Thyroid gland (tissue), 4 donors: ENCODE results near the gene LCE1A. TPM values are rescaled to one million over a fixed set of nuclear protein-coding genes. Genes with fewer than 3 reads are reported as not detected.

ENCODE experiments used
- DNase-seq, 2 donors: peaks; one replicate each; pipeline ENCODE4 v3.0.0-alpha.2; 2019
- H3K27ac ChIP-seq, 3 donors: fragments of 200-600 bp; sonication (generic); 1 replicate in 2 of 3; 2 replicates in 1 of 3; pipeline ENCODE4 v1.5.1; 2016 to 2019; ENCODE audit warnings: mild to moderate bottlenecking in 1 of 3, moderate library complexity in 1 of 3
- H3K27me3 ChIP-seq: fragments of 200-600 bp; sonication (generic); one replicate; pipeline ENCODE4 v1.5.1; 2019
- H3K36me3 ChIP-seq, 2 donors: fragments of 200-600 bp; sonication (generic); one replicate each; pipeline ENCODE4 v1.5.1; 2016 to 2019
- H3K4me1 ChIP-seq, 2 donors: fragments of 200-600 bp; sonication (generic); one replicate each; pipeline ENCODE4 v1.5.1; 2017 to 2019
- H3K4me3 ChIP-seq, 3 donors: fragments of 200-600 bp; sonication (generic); replicated peaks in 1 of 3; 1 replicate in 2 of 3; 2 replicates in 1 of 3; pipeline ENCODE4 v1.5.1; 2016; ENCODE audit warnings: mild to moderate bottlenecking in 1 of 3
- H3K9me3 ChIP-seq: fragments of 200-600 bp; sonication (generic); one replicate; pipeline ENCODE4 v1.5.1; 2017
- CTCF ChIP-seq, 6 experiments: fragments of 200-600 bp in 3 of 6; fragments of 450-650 bp in 3 of 6; sonication (generic) in 3 of 6; IDR thresholded peaks; one replicate each; pipeline ENCODE4 v1.5.1; 2016 to 2019; ENCODE audit warnings: antibody characterized with exemption in 6 of 6, mild to moderate bottlenecking in 2 of 6, inconsistent platforms in 1 of 6, moderate library complexity in 1 of 6
- POLR2A ChIP-seq, 2 donors: fragments of 450-650 bp; IDR thresholded peaks; one replicate each; pipeline ENCODE4 v1.6.1; 2017; ENCODE audit warnings: antibody characterized with exemption in 2 of 2, mild to moderate bottlenecking in 2 of 2, moderate library complexity in 1 of 2
- WGBS, 2 donors: methylation state at CpG; one replicate each; pipeline ENCODE4 v1.1.5; 2017; 5-methylcytosine and 5-hydroxymethylcytosine counted together
- intact Hi-C: fragments of 100-400 bp; cut with DNase I; formaldehyde crosslinking; loops from one replicate; pipeline ENCODE4 v1.15.1; 2023
- total RNA-seq, 4 donors: library from RNA; depleted of rRNA; stranded (reverse); fragments of >200 nt; gene quantifications; one replicate each; pipeline ENCODE4 v1.2.3, GENCODE V29; 2016

Gene LCE1A
- total RNA-seq, 4 donors from 2014 or later = not detected

GRCh38 chr1:152873495-152873894 is 46.2 kb downstream of the LCE1A start:
- no peaks in the 10 kb centered on the region for H3K27me3 ChIP-seq
- H3K4me3 ChIP-seq = no peak overlapping the region
- DNase-seq = no peak
- intact Hi-C loops = loop anchor here (5.0 kb wide), 1 partner anchor 349 kb away; no protein-coding TSS in a partner anchor
- H3K9me3 ChIP-seq = no peaks in the 10 kb centered on the region
- TF ChIP-seq CTCF (IDR thresholded peaks at IDR 0.05) (no peak), POLR2A (IDR thresholded peaks at IDR 0.05) (no peak)
- no peak overlapping the region for H3K27ac ChIP-seq
- H3K36me3 ChIP-seq = no peaks in the 10 kb centered on the region
- no peaks in the 10 kb centered on the region for H3K4me1 ChIP-seq

- DNase-seq = no peak
- intact Hi-C loops = no loop called here
- H3K36me3 ChIP-seq = no peaks in the 10 kb centered on the region
- no peak overlapping the region for H3K27ac ChIP-seq
- 71 to 73% methylated on average over 1 of the region's 1 CpG for WGBS, 2 donors
- H3K9me3 ChIP-seq = no peaks in the 10 kb centered on the region
- no peak overlapping the region for H3K4me3 ChIP-seq
- no peaks in the 10 kb centered on the region for H3K27me3 ChIP-seq
- no peaks in the 10 kb centered on the region for H3K4me1 ChIP-seq
- no peak for TF ChIP-seq CTCF (IDR thresholded peaks at IDR 0.05)
- TF ChIP-seq POLR2A (IDR thresholded peaks at IDR 0.05) = no peak
These were observed 49.6 kb downstream of the LCE1A start for GRCh38 chr1:152876827-152877226.

Other genes with a start within 250 kb of the LCE1A start
- gene LCE3D, start 247.0 kb upstream of the LCE1A start, total RNA-seq = not detected
- not detected for gene LCE3C, start 227.2 kb upstream of the LCE1A start, total RNA-seq
- not detected for gene LCE3B, start 213.7 kb upstream of the LCE1A start, total RNA-seq
- gene LCE3A, start 204.4 kb upstream of the LCE1A start, total RNA-seq = not detected
- gene LCE2D, start 164.1 kb upstream of the LCE1A start, total RNA-seq = not detected
- 10 to 100 TPM in 1 of 4 donors, not detected in 3; 17.6 TPM for gene LCE2C, start 152.2 kb upstream of the LCE1A start, total RNA-seq
- not detected for gene LCE2B, start 141.3 kb upstream of the LCE1A start, total RNA-seq
- gene LCE2A, start 129.1 kb upstream of the LCE1A start, total RNA-seq = not detected
- gene LCE4A, start 119.3 kb upstream of the LCE1A start, total RNA-seq = not detected
- gene KPRP, start 69.4 kb upstream of the LCE1A start, total RNA-seq = not detected
- gene LCE1F, start 52.3 kb upstream of the LCE1A start, total RNA-seq = not detected
- not detected for gene LCE1E, start 41.2 kb upstream of the LCE1A start, total RNA-seq
- gene LCE1D, start 30.8 kb upstream of the LCE1A start, total RNA-seq = not detected
- gene LCE1C, start 20.8 kb upstream of the LCE1A start, total RNA-seq = not detected
- not detected for gene LCE1B, start 15.5 kb upstream of the LCE1A start, total RNA-seq
- gene LCE6A, start 15.4 kb downstream of the LCE1A start, total RNA-seq = not detected
- not detected for gene LCE7A, start 32.5 kb downstream of the LCE1A start, total RNA-seq
- gene SMCP, start 50.8 kb downstream of the LCE1A start, total RNA-seq = 1 to 10 TPM in 1 of 4 donors, not detected in 3; 2.6 TPM
- gene IVL, start 81.1 kb downstream of the LCE1A start, total RNA-seq = not detected
- not detected for gene SPRR5, start 119.7 kb downstream of the LCE1A start, total RNA-seq
- gene SPRR4, start 143.2 kb downstream of the LCE1A start, total RNA-seq = not detected
- not detected for gene SPRR1A, start 156.6 kb downstream of the LCE1A start, total RNA-seq
- gene SPRR3, start 174.3 kb downstream of the LCE1A start, total RNA-seq = not detected
- not detected for gene SPRR1B, start 203.7 kb downstream of the LCE1A start, total RNA-seq
- not detected for gene SPRR2D, start 213.6 kb downstream of the LCE1A start, total RNA-seq
- not detected for gene SPRR2A, start 230.0 kb downstream of the LCE1A start, total RNA-seq
- gene SPRR2B, start 244.1 kb downstream of the LCE1A start, total RNA-seq = not detected